ENCODE results near the gene MICALL2. TPM values are rescaled to one million over a fixed set of nuclear protein-coding genes. Genes with fewer than 3 reads are reported as not detected.

Gene MICALL2
- polyA plus RNA-seq, 1 experiment = 11.1 TPM

GRCh38 chr7:1401011-1401410 is 58.3 kb downstream of the MICALL2 start:
- no peak for DNase-seq (ENCODE audit: low read depth)
- Histone ChIP-seq H3K4me3 (ENCODE audit: low read depth, low read length) (no peak overlapping the region), H3K36me3 (ENCODE audit: control insufficient read depth, insufficient read depth, low read length) (no peaks in the 10 kb centered on the region), H3K27me3 (ENCODE audit: control insufficient read depth, insufficient read depth, low read length) (peaks cover 34% of the 10 kb centered on the region)
- no peak for TF ChIP-seq CTCF (IDR thresholded peaks at IDR 0.05; ENCODE audit: insufficient read depth, low read depth, low read length)
- CTCF ChIA-PET = interaction anchor here (1.1 to 3.4 kb wide), 3 partner anchors 12 to 208 kb away, joined by 3 to 19 read pairs (median 5); no protein-coding TSS in a partner anchor
- POLR2A ChIA-PET = no interaction called here

- no peaks in the 10 kb centered on the region for H3K36me3 ChIP-seq (ENCODE audit: control insufficient read depth, insufficient read depth, low read length)
- H3K27me3 ChIP-seq (ENCODE audit: control insufficient read depth, insufficient read depth, low read length) = peaks cover 32% of the 10 kb centered on the region
- no peak overlapping the region for H3K4me3 ChIP-seq (ENCODE audit: low read depth, low read length)
- no peak for TF ChIP-seq CTCF (IDR thresholded peaks at IDR 0.05; ENCODE audit: insufficient read depth, low read depth, low read length)
- no peak for DNase-seq (ENCODE audit: low read depth)
- ChIA-PET POLR2A (no interaction called here), CTCF (interaction anchor here (0.9 to 1.2 kb wide), 3 partner anchors 10 to 224 kb away, joined by 4 to 6 read pairs (median 5); no protein-coding TSS in a partner anchor)
Observed at GRCh38 chr7:1400371-1400770, 58.9 kb downstream of the MICALL2 start.

GRCh38 chr7:1397491-1398327 is 61.6 kb downstream of the MICALL2 start:
- ChIA-PET CTCF (interaction anchor here (1.0 kb wide), 1 partner anchor 9 kb away, joined by 5 read pairs; no protein-coding TSS in a partner anchor), POLR2A (no interaction called here)
- H3K27me3 ChIP-seq (ENCODE audit: control insufficient read depth, insufficient read depth, low read length) = peaks cover 23% of the 10 kb centered on the region
- no peak overlapping the region for H3K4me3 ChIP-seq (ENCODE audit: low read depth, low read length)
- H3K36me3 ChIP-seq (ENCODE audit: control insufficient read depth, insufficient read depth, low read length) = no peaks in the 10 kb centered on the region
- no peak for TF ChIP-seq CTCF (IDR thresholded peaks at IDR 0.05; ENCODE audit: insufficient read depth, low read depth, low read length)
- DNase-seq (ENCODE audit: low read depth) = no peak

GRCh38 chr7:1396195-1396594 is 63.1 kb downstream of the MICALL2 start:
- H3K27me3 ChIP-seq (ENCODE audit: control insufficient read depth, insufficient read depth, low read length) = peaks cover 17% of the 10 kb centered on the region
- H3K36me3 ChIP-seq (ENCODE audit: control insufficient read depth, insufficient read depth, low read length) = no peaks in the 10 kb centered on the region
- CTCF ChIA-PET = no interaction called here
- POLR2A ChIA-PET = no interaction called here
- no peak for DNase-seq (ENCODE audit: low read depth)
- no peak overlapping the region for H3K4me3 ChIP-seq (ENCODE audit: low read depth, low read length)
- no peak for TF ChIP-seq CTCF (IDR thresholded peaks at IDR 0.05; ENCODE audit: insufficient read depth, low read depth, low read length)

- no peak for DNase-seq (ENCODE audit: low read depth)
- ChIA-PET CTCF (interaction anchor here (1.7 kb wide), 1 partner anchor 402 kb away, joined by 4 read pairs; no protein-coding TSS in a partner anchor), POLR2A (no interaction called here)
- Histone ChIP-seq H3K4me3 (ENCODE audit: low read depth, low read length) (no peak overlapping the region), H3K27me3 (ENCODE audit: control insufficient read depth, insufficient read depth, low read length) (peaks cover 16% of the 10 kb centered on the region), H3K36me3 (ENCODE audit: control insufficient read depth, insufficient read depth, low read length) (no peaks in the 10 kb centered on the region)
- no peak for TF ChIP-seq CTCF (IDR thresholded peaks at IDR 0.05; ENCODE audit: insufficient read depth, low read depth, low read length)
Observed at GRCh38 chr7:1395211-1396070, 63.8 kb downstream of the MICALL2 start.
